Measurements from ENCODE around the gene SCLT1.

SCLT1 gene

GRCh38 chr4:128835498-128836222 is 257.7 kb downstream of the SCLT1 start:
- DNase-seq: no peak

Measured in CD4-positive, alpha-beta T cell treated with Interleukin-10 for 1 hour (primary cell).